ENCODE measurements around the gene TENM3. TPM values are rescaled to one million over a fixed set of nuclear protein-coding genes. Genes with fewer than 3 reads are reported as not detected.

The TENM3 gene
- total RNA-seq, 1 donor from 2014 or later: 40.4 TPM

DNA sequence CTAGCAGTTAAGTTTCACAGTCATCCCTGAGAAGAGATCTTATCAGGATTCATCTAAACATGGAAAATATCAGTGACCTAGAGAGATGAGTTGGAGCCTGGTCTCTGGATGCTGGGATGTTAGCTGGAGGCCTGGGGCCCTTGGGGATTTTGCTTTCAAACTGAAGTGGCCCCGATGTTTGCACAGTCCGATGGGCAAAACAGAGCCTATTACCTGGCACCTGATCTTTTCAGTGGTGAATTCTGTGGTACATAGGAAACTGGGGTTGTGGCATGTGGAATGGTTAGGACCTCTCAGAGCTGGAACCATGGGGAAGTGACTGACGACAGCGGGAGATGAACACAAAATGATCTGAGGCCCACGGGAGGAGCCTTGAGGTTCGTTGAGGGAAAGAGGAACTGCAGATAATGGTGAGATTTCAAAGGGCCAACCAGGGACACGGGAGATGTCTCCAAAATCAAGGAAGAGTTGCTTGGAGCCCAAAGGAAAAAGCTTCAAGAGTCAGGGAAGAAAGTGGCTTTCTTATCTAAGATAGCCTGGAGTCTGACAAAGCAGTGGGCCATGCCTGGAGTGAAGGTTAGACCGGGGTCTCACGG lies 17.8 kb upstream of the TENM3 start:
- no peaks in the 10 kb centered on the region for H3K9me3 Mint-ChIP-seq (ENCODE audit: low read depth)
- H3K27ac Mint-ChIP-seq: no peak overlapping the region
- no peak overlapping the region for H3K4me3 Mint-ChIP-seq (ENCODE audit: low read depth)
- H3K27me3 Mint-ChIP-seq: no peaks in the 10 kb centered on the region
- no peaks in the 10 kb centered on the region for H3K36me3 Mint-ChIP-seq (ENCODE audit: insufficient read depth)
- TF ChIP-seq, protein P1, sequence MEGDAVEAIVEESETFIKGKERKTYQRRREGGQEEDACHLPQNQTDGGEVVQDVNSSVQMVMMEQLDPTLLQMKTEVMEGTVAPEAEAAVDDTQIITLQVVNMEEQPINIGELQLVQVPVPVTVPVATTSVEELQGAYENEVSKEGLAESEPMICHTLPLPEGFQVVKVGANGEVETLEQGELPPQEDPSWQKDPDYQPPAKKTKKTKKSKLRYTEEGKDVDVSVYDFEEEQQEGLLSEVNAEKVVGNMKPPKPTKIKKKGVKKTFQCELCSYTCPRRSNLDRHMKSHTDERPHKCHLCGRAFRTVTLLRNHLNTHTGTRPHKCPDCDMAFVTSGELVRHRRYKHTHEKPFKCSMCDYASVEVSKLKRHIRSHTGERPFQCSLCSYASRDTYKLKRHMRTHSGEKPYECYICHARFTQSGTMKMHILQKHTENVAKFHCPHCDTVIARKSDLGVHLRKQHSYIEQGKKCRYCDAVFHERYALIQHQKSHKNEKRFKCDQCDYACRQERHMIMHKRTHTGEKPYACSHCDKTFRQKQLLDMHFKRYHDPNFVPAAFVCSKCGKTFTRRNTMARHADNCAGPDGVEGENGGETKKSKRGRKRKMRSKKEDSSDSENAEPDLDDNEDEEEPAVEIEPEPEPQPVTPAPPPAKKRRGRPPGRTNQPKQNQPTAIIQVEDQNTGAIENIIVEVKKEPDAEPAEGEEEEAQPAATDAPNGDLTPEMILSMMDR (IDR thresholded peaks at IDR 0.05; ENCODE audit: unreplicated experiment): no peak
- peaks cover 5% of the 10 kb centered on the region for H3K4me1 Mint-ChIP-seq (ENCODE audit: low read depth)
- no peak for DNase-seq (ENCODE audit: low spot score, unreplicated experiment)

DNA sequence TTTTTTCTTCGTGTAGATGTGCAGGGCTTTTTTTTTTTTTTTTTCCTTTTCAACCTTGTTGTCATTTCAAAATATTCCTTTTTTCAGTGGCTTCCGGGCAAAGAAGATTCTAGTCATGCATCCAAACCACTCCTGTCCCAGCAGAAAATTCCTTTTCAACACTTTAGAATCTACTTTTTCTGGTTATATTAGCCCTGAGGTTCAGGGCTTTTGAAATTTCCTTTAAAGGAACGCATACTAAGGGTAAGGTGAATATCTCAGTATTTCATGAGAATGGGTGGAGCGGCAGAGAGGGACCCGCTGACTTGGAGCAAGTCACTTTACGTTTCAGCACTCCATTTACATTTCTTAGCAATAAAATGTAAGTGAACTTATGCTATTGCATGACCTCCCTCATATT lies 15.6 kb upstream of the TENM3 start:
- TF ChIP-seq, protein P1 (IDR thresholded peaks at IDR 0.05; ENCODE audit: unreplicated experiment): no peak
- DNase-seq (ENCODE audit: low spot score, unreplicated experiment): no peak
- Mint-ChIP-seq H3K27ac (no peak overlapping the region), H3K4me1 (ENCODE audit: low read depth) (peaks cover 5% of the 10 kb centered on the region), H3K27me3 (no peaks in the 10 kb centered on the region), H3K36me3 (ENCODE audit: insufficient read depth) (no peaks in the 10 kb centered on the region), H3K4me3 (ENCODE audit: low read depth) (no peak overlapping the region), H3K9me3 (ENCODE audit: low read depth) (no peaks in the 10 kb centered on the region)

DNA sequence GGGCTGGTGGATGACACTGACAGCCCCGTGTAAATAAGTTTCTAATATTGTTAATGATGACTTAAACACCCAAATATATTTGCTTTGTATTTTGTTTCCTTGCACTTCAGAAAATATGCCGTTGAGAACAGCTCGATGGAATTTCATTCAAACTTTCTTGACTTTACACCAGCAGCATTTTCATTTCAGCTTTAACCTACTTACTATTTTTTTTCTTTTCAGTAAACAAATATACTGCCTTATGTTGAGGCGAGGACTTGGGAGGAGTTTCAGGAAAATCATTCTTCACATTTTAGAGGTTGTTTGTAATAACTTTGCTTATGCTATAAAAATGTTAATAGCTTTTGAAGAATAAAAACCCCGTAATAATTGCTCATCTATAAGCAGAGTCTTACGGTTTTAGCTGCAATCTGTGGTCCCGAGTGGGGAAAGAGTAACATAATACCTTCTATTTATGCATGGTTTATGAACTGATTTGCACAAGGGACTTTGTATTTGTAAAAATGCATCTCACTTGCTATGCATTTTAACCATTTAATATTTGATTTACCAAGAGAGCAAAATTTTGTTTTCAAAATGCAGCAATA lies 14.1 kb upstream of the TENM3 start:
- DNase-seq (ENCODE audit: low spot score, unreplicated experiment): no peak
- H3K9me3 Mint-ChIP-seq (ENCODE audit: low read depth): no peaks in the 10 kb centered on the region
- TF ChIP-seq, protein P1 (IDR thresholded peaks at IDR 0.05; ENCODE audit: unreplicated experiment): no peak
- no peak overlapping the region for H3K4me3 Mint-ChIP-seq (ENCODE audit: low read depth)
- H3K27me3 Mint-ChIP-seq: no peaks in the 10 kb centered on the region
- H3K27ac Mint-ChIP-seq: no peak overlapping the region
- H3K4me1 Mint-ChIP-seq (ENCODE audit: low read depth): no peaks in the 10 kb centered on the region
- H3K36me3 Mint-ChIP-seq (ENCODE audit: insufficient read depth): no peaks in the 10 kb centered on the region

DNA sequence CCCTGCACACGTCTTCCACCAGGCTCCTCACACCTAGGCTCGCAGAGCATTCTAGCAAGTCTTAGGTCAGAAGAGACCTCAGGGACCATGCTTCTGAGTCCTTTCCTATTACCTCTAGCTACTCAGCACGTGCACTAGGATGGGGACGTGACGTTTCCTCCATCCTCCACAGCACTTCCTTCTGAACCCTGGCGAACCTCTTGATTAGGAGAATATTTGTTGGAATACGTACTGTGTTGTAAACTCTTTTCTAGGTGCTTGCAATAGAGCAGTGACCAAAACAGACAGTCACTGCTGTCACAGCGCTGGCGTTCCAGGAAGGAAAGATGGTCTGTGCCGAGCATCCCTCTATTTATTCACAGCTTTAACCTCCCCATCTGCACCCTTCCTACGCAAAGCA lies 12.9 kb upstream of the TENM3 start:
- H3K36me3 Mint-ChIP-seq (ENCODE audit: insufficient read depth): no peaks in the 10 kb centered on the region
- H3K4me3 Mint-ChIP-seq (ENCODE audit: low read depth): no peak overlapping the region
- no peaks in the 10 kb centered on the region for H3K4me1 Mint-ChIP-seq (ENCODE audit: low read depth)
- H3K27me3 Mint-ChIP-seq: no peaks in the 10 kb centered on the region
- H3K27ac Mint-ChIP-seq: no peak overlapping the region
- H3K9me3 Mint-ChIP-seq (ENCODE audit: low read depth): no peaks in the 10 kb centered on the region
- no peak for DNase-seq (ENCODE audit: low spot score, unreplicated experiment)
- TF ChIP-seq, protein P1 (IDR thresholded peaks at IDR 0.05; ENCODE audit: unreplicated experiment): no peak

DNA sequence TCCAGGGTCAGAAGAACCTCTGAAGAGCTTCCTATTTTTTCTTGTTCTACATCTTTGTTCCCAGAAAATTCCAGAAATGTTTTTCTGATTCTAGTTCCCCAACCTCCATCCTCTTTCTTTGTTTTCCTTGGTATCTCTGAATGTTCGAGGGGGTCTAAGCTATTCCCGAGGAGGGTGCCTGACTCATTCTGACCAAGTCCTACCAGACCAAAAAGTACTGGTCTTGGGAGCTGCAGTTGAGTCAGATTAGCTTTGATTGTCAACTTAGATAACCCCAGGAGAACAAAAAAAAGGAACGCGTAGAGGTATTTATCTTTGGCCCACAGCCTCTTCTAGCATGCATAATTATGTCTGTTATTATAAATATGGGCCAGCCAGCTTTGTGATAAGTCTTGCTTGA lies 12.1 kb upstream of the TENM3 start:
- DNase-seq (ENCODE audit: low spot score, unreplicated experiment): no peak
- Mint-ChIP-seq H3K27me3 (peaks cover 4% of the 10 kb centered on the region), H3K36me3 (ENCODE audit: insufficient read depth) (no peaks in the 10 kb centered on the region), H3K4me1 (ENCODE audit: low read depth) (no peaks in the 10 kb centered on the region), H3K27ac (no peak overlapping the region), H3K9me3 (ENCODE audit: low read depth) (no peaks in the 10 kb centered on the region), H3K4me3 (ENCODE audit: low read depth) (no peak overlapping the region)
- TF ChIP-seq, protein P1 (IDR thresholded peaks at IDR 0.05; ENCODE audit: unreplicated experiment): no peak

Data from progenitor cell of endocrine pancreas (in vitro differentiated cells).